Measurements from ENCODE around the gene C1QL4.
"Not testable (repeated sequence)": the region's sequence is repeated elsewhere in the genome, so short reads cannot be mapped to it uniquely, and the experiment has no call there.

C1QL4 gene

GRCh38 chr12:49336645-49337584 is at the start of gene C1QL4:
TSS of gene C1QL4 (minus strand) at chr12:49337188. CDS start at chr12:49336477, 711 bp downstream.
- peak; percentile 58 for DNase-seq

- DNase-seq, result not testable (repeated sequence)
These were observed 43.2 kb upstream of the C1QL4 start for GRCh38 chr12:49380184-49380583.

GRCh38 chr12:49377386-49377785 is 40.4 kb upstream of the C1QL4 start:
- DNase-seq, result no peak

- no peak for DNase-seq
These were observed 38.4 kb upstream of the C1QL4 start for GRCh38 chr12:49375406-49375805.

GRCh38 chr12:49370539-49370938 is 33.6 kb upstream of the C1QL4 start:
- DNase-seq, result no peak

GRCh38 chr12:49369411-49370145 is 32.6 kb upstream of the C1QL4 start:
- DNase-seq, result peak; percentile 64

GRCh38 chr12:49368240-49368600 is 31.2 kb upstream of the C1QL4 start:
- DNase-seq, result no peak

GRCh38 chr12:49367381-49368239 is 30.6 kb upstream of the C1QL4 start, which contains the start of gene SPATS2:
TSS of gene SPATS2 (plus strand) at chr12:49367462. CDS start at chr12:49461013, 93,551 bp downstream.
- no peak for DNase-seq

- DNase-seq, result peak; percentile 80
These were observed 29.8 kb upstream of the C1QL4 start for GRCh38 chr12:49366652-49367380.

- no peak for DNase-seq
These were observed 29.2 kb upstream of the C1QL4 start for GRCh38 chr12:49366096-49366651.

GRCh38 chr12:49365542-49365941 is 28.6 kb upstream of the C1QL4 start:
- no peak for DNase-seq

- DNase-seq, result no peak
These were observed 28.0 kb upstream of the C1QL4 start for GRCh38 chr12:49364989-49365388.

GRCh38 chr12:49362077-49362476 is 25.1 kb upstream of the C1QL4 start:
- no peak for DNase-seq

- DNase-seq, result no peak
These were observed 22.7 kb upstream of the C1QL4 start for GRCh38 chr12:49359671-49360070.

- peak; percentile 29 for DNase-seq
These were observed 21.6 kb upstream of the C1QL4 start for GRCh38 chr12:49358483-49359141.

- no peak for DNase-seq
These were observed 20.2 kb upstream of the C1QL4 start for GRCh38 chr12:49357103-49357678.

GRCh38 chr12:49355913-49356312 is 18.9 kb upstream of the C1QL4 start:
- DNase-seq, result no peak

GRCh38 chr12:49352351-49352750 is 15.4 kb upstream of the C1QL4 start:
- DNase-seq, result no peak

GRCh38 chr12:49349266-49349665 is 12.3 kb upstream of the C1QL4 start:
- no peak for DNase-seq

- DNase-seq, result no peak
These were observed 11.8 kb upstream of the C1QL4 start for GRCh38 chr12:49348781-49349180.
